HPDE6-E6E7 (cell line): ENCODE measurements around the gene C1orf115.
"Not testable (repeated sequence)": the region's sequence is repeated elsewhere in the genome, so short reads cannot be mapped to it uniquely, and the experiment has no call there.

Experiments used
- DNase-seq: peaks from one replicate; pipeline ENCODE4 v3.0.0; 2011; ENCODE audit warnings: missing footprints; ENCODE audit errors: extremely low spot score

C1orf115 gene

GRCh38 chr1:220726634-220727033, 36.5 kb downstream of the C1orf115 start:
- DNase-seq = no peak

DNA sequence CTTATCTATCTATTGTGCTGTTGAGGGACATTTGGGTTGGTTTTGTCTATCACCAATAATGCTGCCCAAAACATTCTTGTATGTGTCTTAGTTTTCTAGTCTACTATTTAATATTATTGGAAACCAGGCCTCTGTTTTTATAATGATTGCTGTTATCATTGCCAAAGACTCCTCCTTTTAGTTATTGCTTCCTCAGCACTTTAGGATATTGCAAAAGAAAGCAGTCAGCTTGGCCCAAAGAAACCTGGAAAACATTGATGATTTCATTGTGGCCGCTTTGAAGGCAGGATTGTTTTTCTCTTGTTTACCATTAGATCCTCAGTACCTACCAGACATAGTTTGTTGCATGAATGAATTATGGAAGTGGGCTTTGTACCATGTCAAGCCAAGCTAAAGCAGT, 37.4 kb downstream of the C1orf115 start:
- no peak for DNase-seq

DNA sequence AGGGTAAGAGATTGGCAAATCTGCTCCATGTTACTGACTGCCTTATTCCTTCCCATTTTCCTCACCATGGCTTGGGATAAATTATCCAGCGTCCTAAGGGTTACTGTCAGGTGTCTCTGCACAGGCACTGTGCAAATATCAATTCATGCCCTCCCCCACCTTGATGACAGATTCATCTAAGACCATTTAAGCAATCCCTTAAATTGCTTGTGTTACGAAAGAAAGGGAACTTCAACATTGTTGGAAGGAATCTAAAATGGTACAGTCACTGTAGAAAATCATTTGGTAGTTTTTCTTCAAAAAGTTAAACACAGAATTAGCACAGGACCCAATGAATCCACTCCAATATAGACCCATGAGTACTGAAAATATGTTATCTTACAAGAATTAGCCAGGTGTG, 40.3 kb downstream of the C1orf115 start:
- no peak for DNase-seq

DNA sequence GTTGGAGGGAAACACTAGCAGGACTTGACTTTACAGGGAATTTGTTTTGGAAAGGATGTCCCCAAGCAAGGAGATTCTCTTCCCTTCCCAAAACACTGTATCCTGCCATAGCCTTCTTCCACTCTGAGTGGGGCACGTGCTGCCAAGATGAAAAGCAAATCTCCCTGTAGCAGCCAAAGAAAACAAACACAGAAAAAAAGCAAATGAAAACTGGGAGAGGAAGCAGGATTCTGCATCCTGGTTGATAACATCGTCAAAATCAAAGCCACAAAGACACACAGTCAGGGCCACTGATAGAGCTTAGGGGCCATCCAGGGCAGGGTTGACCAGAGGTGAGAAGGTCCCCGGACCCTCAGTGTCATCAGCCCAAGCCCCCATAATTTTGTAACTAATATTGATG, 42.0 kb downstream of the C1orf115 start:
- no peak for DNase-seq

DNA sequence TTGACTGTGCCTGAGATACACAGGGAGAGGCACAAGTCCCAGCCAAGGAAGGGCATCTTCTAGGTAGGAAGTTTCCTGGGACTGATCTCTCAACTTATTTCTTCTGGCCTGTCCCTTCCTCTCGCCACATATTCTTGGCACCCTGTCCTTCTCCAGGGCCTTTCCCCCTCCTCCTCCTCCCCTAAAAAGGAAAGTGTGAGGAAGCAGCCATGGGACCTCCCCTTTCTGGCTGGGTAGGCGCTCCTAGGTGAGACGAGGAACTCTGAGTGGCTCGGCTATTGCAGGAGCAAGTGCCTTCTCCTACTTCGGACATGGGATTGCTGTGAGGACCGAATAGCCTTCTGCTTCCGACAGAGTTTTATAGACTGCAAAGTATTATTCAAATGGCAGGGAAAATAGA, 42.5 kb downstream of the C1orf115 start:
- no peak for DNase-seq

- DNase-seq = peak; percentile 87
These were observed 43.0 kb downstream of the C1orf115 start for GRCh38 chr1:220733086-220733601.

DNA sequence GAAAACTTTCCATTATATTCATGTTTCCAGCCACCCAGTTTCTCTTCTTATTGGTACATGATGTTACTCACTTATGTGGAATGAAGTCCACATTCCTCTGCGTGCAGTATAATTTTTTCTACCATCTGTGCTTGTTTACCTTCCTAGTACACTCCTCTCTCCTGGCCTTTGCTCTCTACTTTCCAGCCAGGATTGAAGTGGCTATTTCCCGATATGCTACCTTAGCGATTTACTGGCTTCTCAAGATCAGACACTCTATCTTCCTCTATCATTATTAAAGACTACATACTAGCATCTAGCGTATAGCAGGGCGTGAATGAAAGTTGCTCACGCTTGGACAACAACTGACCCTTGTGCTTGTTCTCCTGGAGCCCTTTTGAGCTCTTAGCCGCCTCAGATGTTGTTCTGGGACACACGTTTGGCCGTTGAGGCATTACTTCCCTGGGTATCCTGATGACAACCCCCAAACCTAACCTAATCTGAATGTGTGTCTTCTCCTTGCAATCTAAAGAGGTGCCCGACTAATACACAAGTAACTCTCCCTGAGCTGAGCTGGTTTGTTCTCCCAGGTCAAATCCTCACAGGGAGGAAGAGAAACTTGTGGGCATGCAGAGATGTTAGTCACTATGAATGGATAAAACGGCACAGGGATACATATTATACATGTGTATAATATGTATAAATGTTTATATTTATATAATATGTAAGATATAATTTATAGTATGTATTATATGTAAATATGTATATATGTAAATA, 44.6 kb downstream of the C1orf115 start:
- DNase-seq = no peak

GRCh38 chr1:220736283-220736682, 46.1 kb downstream of the C1orf115 start:
- not testable (repeated sequence) for DNase-seq

DNA sequence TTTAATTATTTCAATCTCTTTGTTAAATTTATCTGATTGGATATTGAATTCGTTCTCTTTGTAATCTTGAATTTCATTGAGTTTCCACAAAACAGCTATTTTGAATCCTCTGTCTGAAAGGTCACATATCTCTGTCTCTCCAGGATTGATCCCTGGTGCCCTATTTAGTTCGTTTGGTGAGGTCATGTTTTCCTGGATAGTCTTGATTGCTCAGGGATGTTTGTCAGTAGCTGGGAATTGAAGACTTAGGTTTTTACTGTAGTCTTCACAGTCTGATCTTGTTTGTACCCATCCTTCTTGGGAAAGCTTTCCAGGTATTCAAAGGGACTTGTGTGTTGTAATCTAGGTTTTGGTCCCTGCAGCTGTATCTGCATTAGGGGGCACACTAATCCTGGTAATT, 51.2 kb downstream of the C1orf115 start:
- no peak for DNase-seq

DNA sequence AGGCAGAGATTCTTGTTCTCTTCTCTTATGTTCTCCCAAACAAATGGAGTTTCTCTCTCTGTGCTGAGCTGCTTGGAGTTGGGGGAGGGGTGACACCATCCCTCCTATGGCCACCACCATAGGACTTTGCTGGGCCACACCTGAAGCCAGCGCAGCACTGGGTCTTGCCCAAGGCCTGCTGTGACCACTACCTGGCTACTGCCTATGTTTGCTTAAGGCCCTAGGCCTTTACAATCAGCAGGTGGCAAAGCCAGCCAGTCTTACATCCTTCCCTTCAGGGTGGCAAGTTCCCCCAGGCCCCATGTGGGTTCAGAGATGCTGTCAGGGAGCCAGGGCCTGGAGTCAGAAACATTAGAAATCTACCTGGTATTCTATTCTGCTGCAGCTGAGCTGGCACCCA, 51.7 kb downstream of the C1orf115 start:
- no peak for DNase-seq

- DNase-seq = no peak
These were observed 52.4 kb downstream of the C1orf115 start for GRCh38 chr1:220742520-220742919.

DNA sequence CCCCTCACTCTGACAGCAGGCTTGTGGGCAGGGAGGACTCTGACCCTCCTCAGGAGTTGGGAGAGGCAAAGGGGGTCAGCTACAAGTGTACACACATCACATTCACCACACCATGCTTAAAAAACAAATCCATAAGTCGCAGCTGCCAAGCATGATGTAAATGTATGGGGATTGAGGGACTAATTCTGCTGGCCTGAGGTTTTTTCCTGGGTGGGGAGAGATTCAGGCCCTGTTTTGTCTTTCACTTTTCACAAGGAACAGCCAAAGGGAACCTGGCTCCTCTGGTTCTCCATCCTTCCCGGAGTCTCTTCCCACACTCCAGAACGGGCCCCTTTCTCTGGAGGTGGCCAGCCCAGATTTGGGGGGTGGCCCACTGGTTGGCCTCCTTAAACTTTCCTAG, 56.7 kb downstream of the C1orf115 start:
- DNase-seq = no peak

DNA sequence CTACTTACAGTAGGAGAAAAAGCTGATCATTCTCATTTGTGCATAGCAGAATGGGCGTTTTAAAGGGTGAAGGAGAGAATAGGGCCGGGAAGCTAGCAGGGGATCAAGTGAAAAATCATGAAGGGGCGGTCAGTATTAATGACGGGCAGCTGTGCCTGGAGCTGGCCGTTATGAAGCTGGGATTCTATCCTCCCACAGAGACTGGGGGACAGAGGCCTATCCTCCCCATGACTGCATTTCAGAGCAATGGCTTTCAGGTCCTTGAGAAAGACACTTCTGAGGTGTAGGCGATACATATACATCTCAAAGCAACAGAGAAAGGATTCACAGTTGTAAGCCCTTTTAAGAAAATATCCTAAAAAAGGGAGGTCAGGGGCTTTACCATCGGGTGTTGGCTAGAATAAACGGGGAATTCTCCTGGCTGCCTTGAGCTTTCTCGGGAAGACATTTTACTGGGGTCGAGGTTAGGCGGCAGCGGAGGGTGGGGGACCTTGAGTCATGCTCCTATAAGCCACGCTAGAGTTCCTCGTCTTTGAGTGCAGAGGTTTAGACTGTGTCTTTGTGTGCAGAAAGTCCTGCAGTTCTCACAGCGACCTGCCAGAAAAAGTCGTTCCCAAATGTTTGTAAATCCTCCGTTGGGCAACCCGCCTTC, 57.4 kb downstream of the C1orf115 start:
- no peak for DNase-seq

DNA sequence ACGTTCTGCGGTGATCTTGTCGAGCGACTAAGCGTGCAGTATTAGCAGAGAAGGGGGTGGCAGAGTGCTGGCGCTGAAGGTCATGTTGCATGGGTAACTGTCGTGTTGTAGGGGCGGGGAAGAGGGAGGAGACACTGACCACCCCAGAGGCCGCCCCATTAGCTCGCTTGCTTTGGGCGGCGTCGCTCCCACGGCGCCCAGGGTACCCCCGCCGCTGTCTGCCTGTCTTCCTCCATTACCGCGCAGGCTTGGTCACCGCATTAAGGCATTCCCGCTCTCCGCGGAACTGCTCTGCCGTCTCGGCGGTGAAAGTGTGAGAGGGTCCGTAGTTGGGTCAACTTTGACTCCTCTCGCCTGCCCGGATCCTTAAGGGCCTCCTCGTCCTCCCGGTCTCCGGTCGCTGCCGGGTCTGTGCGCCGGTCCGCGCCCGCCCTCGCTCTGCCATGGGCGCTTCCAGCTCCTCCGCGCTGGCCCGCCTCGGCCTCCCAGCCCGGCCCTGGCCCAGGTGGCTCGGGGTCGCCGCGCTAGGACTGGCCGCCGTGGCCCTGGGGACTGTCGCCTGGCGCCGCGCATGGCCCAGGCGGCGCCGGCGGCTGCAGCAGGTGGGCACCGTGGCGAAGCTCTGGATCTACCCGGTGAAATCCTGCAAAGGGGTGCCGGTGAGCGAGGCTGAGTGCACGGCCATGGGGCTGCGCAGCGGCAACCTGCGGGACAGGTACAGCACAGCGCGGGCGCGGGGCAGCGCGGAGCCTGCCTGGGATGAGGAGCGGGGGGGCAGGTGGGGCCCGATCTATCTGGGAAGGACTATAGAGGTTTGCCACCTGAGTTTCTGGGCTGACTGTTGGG, 58.1 kb downstream of the C1orf115 start, which contains the start of gene MTARC2:
TSS of gene MTARC2 (plus strand) at position 234 of the 846 bp plus-strand sequence. CDS start at position 444, 210 bp downstream.
- DNase-seq = peak; percentile 62
